Measurements from ENCODE around the gene WDR86.

The WDR86 gene

GRCh38 chr7:151381098-151381347 is 28.8 kb downstream of the WDR86 start:
- no peak overlapping the region for H3K4me3 ChIP-seq (ENCODE audit: low read length)
- TF ChIP-seq CTCF (conservative IDR thresholded peaks at IDR 0.05; ENCODE audit: low read length), result no peak
- DNase-seq (ENCODE audit: low read depth), result no peak

GRCh38 chr7:151380199-151381097 is 29.4 kb downstream of the WDR86 start:
- no peak overlapping the region for H3K4me3 ChIP-seq (ENCODE audit: low read length)
- TF ChIP-seq CTCF (conservative IDR thresholded peaks at IDR 0.05; ENCODE audit: low read length), result no peak
- DNase-seq (ENCODE audit: low read depth), result no peak

- DNase-seq (ENCODE audit: low read depth), result no peak
- H3K4me3 ChIP-seq (ENCODE audit: low read length), result no peak overlapping the region
- no peak for TF ChIP-seq CTCF (conservative IDR thresholded peaks at IDR 0.05; ENCODE audit: low read length)
Observed at GRCh38 chr7:151379534-151380198, 30.2 kb downstream of the WDR86 start.

GRCh38 chr7:151379193-151379520 is 30.7 kb downstream of the WDR86 start:
- H3K4me3 ChIP-seq (ENCODE audit: low read length), result no peak overlapping the region
- DNase-seq (ENCODE audit: low read depth), result no peak
- no peak for TF ChIP-seq CTCF (conservative IDR thresholded peaks at IDR 0.05; ENCODE audit: low read length)

GRCh38 chr7:151378496-151379192 is 31.2 kb downstream of the WDR86 start:
- no peak for DNase-seq (ENCODE audit: low read depth)
- no peak for TF ChIP-seq CTCF (conservative IDR thresholded peaks at IDR 0.05; ENCODE audit: low read length)
- H3K4me3 ChIP-seq (ENCODE audit: low read length), result no peak overlapping the region

- no peak for TF ChIP-seq CTCF (conservative IDR thresholded peaks at IDR 0.05; ENCODE audit: low read length)
- DNase-seq (ENCODE audit: low read depth), result no peak
- H3K4me3 ChIP-seq (ENCODE audit: low read length), result no peak overlapping the region
Observed at GRCh38 chr7:151378011-151378410, 31.8 kb downstream of the WDR86 start.

Measured in AG10803 (cell line).